Endothelial cell of umbilical vein (primary cell): Measurements from ENCODE around the gene IL3RA. TPM values are rescaled to one million over a fixed set of nuclear protein-coding genes. Genes with fewer than 3 reads are reported as not detected.

ENCODE experiments used
- Bru-seq: library from RNA; stranded (reverse); fragments of 400-500 nt; gene quantifications from one replicate; lab custom pipeline; 2021; lab: Mats Ljungman, UMichigan
- BruChase-seq, 2 experiments: library from RNA; stranded (reverse); fragments of 400-500 nt; gene quantifications; one replicate each; lab custom pipeline; 2021; lab: Mats Ljungman, UMichigan
- BruUV-seq: library from RNA; stranded (reverse); fragments of 400-500 nt; replicated peaks from 2 replicates; lab custom pipeline; 2021; lab: Mats Ljungman, UMichigan
- CTCF ChIA-PET: fragments of 300-600, 350-600 bp; sonication (Branson Sonifier 250); formaldehyde crosslinking; loops from one replicate; lab custom pipeline; 2021; ENCODE audit warnings: antibody characterized with exemption, inconsistent platforms; lab: Charles Lee
- POLR2A ChIA-PET: fragments of 300-600, 350-600 bp; sonication (Branson Sonifier 250); formaldehyde crosslinking; loops from one replicate; lab custom pipeline; 2021; ENCODE audit warnings: antibody characterized with exemption, inconsistent platforms; lab: Charles Lee
- DNase-seq: peaks from one replicate; pipeline ENCODE4 v3.0.0-alpha.2; 2011; ENCODE audit warnings: low read depth, low spot score
- FAIRE-seq: peaks from 2 replicates; lab custom pipeline; 2011; peaks lifted over from hg19 to GRCh38; lab: Jason Lieb, UNC
- H2AFZ ChIP-seq: 2 replicates; pipeline ENCODE4 v1.6.0; 2012; ENCODE audit warnings: low read depth, low read length, control low read depth, inconsistent platforms
- H3K27ac ChIP-seq: 2 replicates; pipeline ENCODE4 v1.5.1; 2011; ENCODE audit warnings: low read depth, mild to moderate bottlenecking, control low read depth, low read length, moderate library complexity; ENCODE audit not compliant: insufficient read depth
- H3K27me3 ChIP-seq, 2 experiments: 2 replicates each; pipeline versions ENCODE4 v1.6.0 to v1.6.1; 2011; ENCODE audit warnings: low read length in 2 of 2, mixed read lengths in 1 of 2; ENCODE audit not compliant: control insufficient read depth in 2 of 2, insufficient read depth in 2 of 2
- H3K36me3 ChIP-seq, 2 experiments: 2 replicates in 1 of 2; 3 replicates in 1 of 2; pipeline ENCODE4 v1.5.1; 2011; ENCODE audit warnings: low read length in 2 of 2, mild to moderate bottlenecking in 1 of 2, moderate library complexity in 1 of 2; ENCODE audit not compliant: control insufficient read depth in 2 of 2, insufficient read depth in 2 of 2; ENCODE audit errors: extremely low read depth in 1 of 2
- H3K4me1 ChIP-seq: 3 replicates; pipeline ENCODE4 v1.5.1; 2011; ENCODE audit warnings: mild to moderate bottlenecking, low read length; ENCODE audit not compliant: control insufficient read depth, insufficient read depth; ENCODE audit errors: extremely low read depth
- H3K4me2 ChIP-seq: 2 replicates; pipeline ENCODE4 v1.6.1; 2011; ENCODE audit warnings: low read length, control low read depth, mixed read lengths; ENCODE audit not compliant: insufficient read depth
- H3K4me3 ChIP-seq, 3 experiments: fragments of 200-600 bp in 1 of 3; sonication (generic), shearing (Covaris generic) in 1 of 3; replicated peaks in 1 of 3; 2 replicates each; pipeline ENCODE4 v1.5.1; 2011 to 2016; ENCODE audit warnings: control low read depth in 3 of 3, low read length in 3 of 3, mild to moderate bottlenecking in 2 of 3, inconsistent platforms in 1 of 3, low read depth in 1 of 3, moderate library complexity in 1 of 3; ENCODE audit not compliant: insufficient read depth in 1 of 3
- H3K79me2 ChIP-seq: 2 replicates; pipeline ENCODE4 v1.6.0; 2012; ENCODE audit warnings: low read length, inconsistent platforms; ENCODE audit not compliant: control insufficient read depth, insufficient read depth
- H3K9ac ChIP-seq: replicated peaks from 2 replicates; pipeline ENCODE3; 2011; ENCODE audit warnings: low read length, control low read depth; ENCODE audit not compliant: insufficient read depth; ENCODE audit errors: extremely low read depth
- H3K9me1 ChIP-seq: replicated peaks from 3 replicates; pipeline ENCODE4 v1.6.0; 2011; ENCODE audit warnings: mild to moderate bottlenecking, low read length; ENCODE audit not compliant: control insufficient read depth, insufficient read depth; ENCODE audit errors: extremely low read depth
- H3K9me3 ChIP-seq: replicated peaks from 2 replicates; pipeline ENCODE4 v1.5.1; 2012; ENCODE audit warnings: low read length, inconsistent platforms; ENCODE audit not compliant: control insufficient read depth, insufficient read depth
- H4K20me1 ChIP-seq: replicated peaks from 2 replicates; pipeline ENCODE3; 2011; ENCODE audit warnings: mild to moderate bottlenecking, low read length; ENCODE audit not compliant: control insufficient read depth, insufficient read depth; ENCODE audit errors: extremely low read depth
- CTCF ChIP-seq, 2 donors: IDR thresholded peaks; 1 replicate in 1 of 2; 2 replicates in 1 of 2; pipeline ENCODE4 v1.5.1; 2011; ENCODE audit warnings: low read length in 2 of 2, mild to moderate bottlenecking in 2 of 2, moderate library complexity in 2 of 2, control low read depth in 1 of 2, inconsistent platforms in 1 of 2, low read depth in 1 of 2; ENCODE audit not compliant: insufficient read depth in 1 of 2; ENCODE audit errors: extremely low read depth in 1 of 2
- EZH2 ChIP-seq: IDR thresholded peaks from 2 replicates; pipeline ENCODE4 v1.6.1; 2012; ENCODE audit warnings: borderline replicate concordance, low read depth, mild to moderate bottlenecking, moderate library complexity, low read length, inconsistent platforms; ENCODE audit not compliant: severe bottlenecking
- FOS ChIP-seq: IDR thresholded peaks from 2 replicates; pipeline ENCODE4 v1.6.1; 2011; ENCODE audit warnings: mild to moderate bottlenecking, low read length, moderate library complexity, borderline replicate concordance; ENCODE audit not compliant: insufficient read depth
- GATA2 ChIP-seq: IDR thresholded peaks from 2 replicates; pipeline ENCODE4 v1.7.0; 2011; ENCODE audit warnings: low read depth, mild to moderate bottlenecking, moderate library complexity, mixed read lengths, low read length; ENCODE audit not compliant: insufficient read length, insufficient read depth
- JUN ChIP-seq: IDR thresholded peaks from 2 replicates; pipeline ENCODE4 v1.6.1; 2011; ENCODE audit warnings: borderline replicate concordance, low read depth; ENCODE audit not compliant: insufficient read length, insufficient read depth
- MAX ChIP-seq: IDR thresholded peaks from 2 replicates; pipeline ENCODE4 v1.6.1; 2011; ENCODE audit not compliant: insufficient read depth, insufficient read length
- MYC ChIP-seq: IDR thresholded peaks from one replicate; pipeline ENCODE4 v1.6.1; 2011; ENCODE audit warnings: mild to moderate bottlenecking, low read depth, low read length
- POLR2A ChIP-seq: IDR thresholded peaks from 2 replicates; pipeline ENCODE4 v1.6.1; 2012; ENCODE audit warnings: low read depth, mild to moderate bottlenecking, control low read depth, low read length
- POLR2AphosphoS5 ChIP-seq: IDR thresholded peaks from 2 replicates; pipeline ENCODE4 v1.6.1; 2012; ENCODE audit warnings: low read depth, mild to moderate bottlenecking, control low read depth, low read length, moderate library complexity; ENCODE audit not compliant: insufficient read depth
- dilution Hi-C: fragments of 300-500 bp; cut with MboI; formaldehyde crosslinking; loops from one replicate; pipeline ENCODE4 v1.15.0; 2019; ENCODE audit warnings: low sequenced_read_pairs; ENCODE audit not compliant: extremely low pct_ligation_motif_present
- intact Hi-C: fragments of 100-400 bp; cut with micrococcal nuclease; formaldehyde crosslinking; loops from one replicate; pipeline ENCODE4 v1.10.0; 2022
- long read RNA-seq: library from polyadenylated mRNA; stranded (forward); transcript quantifications from one replicate; pipeline ENCODE4 v2.0.0, GENCODE V29; 2021
- polyA minus RNA-seq, 3 experiments: library from RNA; depleted of rRNA, polyadenylated mRNA; stranded (reverse); fragments of >200 nt; gene quantifications; 1 replicate in 1 of 3; 2 replicates in 2 of 3; pipeline ENCODE4 v1.2.3, GENCODE V29; 2011
- polyA plus RNA-seq, 4 experiments: library from polyadenylated mRNA; depleted of rRNA in 3 of 4; stranded (reverse) in 3 of 4; unstranded in 1 of 4; fragments of >200 nt; gene quantifications; 2 replicates each; pipeline versions ENCODE4 v1.2.1 to v1.2.3, GENCODE V29; 2011 to 2012; ENCODE audit warnings: missing spikeins in 1 of 4
- total RNA-seq: library from RNA; stranded (reverse); gene quantifications from 2 replicates; pipeline ENCODE4 v1.2.3, GENCODE V29; 2021

The IL3RA gene
- total RNA-seq (21.2 and 28.9 TPM in 2 replicates), polyA plus RNA-seq (34.5 and 35.1 TPM in 2 replicates), polyA minus RNA-seq (36.2 and 49.4 TPM in 2 replicates), Bru-seq, nascent RNA (percentile 36 among the genes with signal in this experiment), BruChase-seq, experiment 1, labeled RNA remaining after a 6-hour chase (percentile 39 among the genes with signal in this experiment), BruChase-seq, experiment 2, labeled RNA remaining after a 2-hour chase (percentile 41 among the genes with signal in this experiment)
- 20.6 and 24.1 TPM in 2 replicates for polyA plus RNA-seq (2011; cell fraction: cytosol; rRNA removed)
- 16.2 and 20.9 TPM in 2 replicates for polyA plus RNA-seq (2011; cell fraction: nucleus; rRNA removed)
- 2.1 and 2.3 TPM in 2 replicates for polyA plus RNA-seq (2012)
- polyA minus RNA-seq (2011; cell fraction: cytosol; rRNA and poly(A)+ RNA removed) = not detected
- 11.4 and 11.6 TPM in 2 replicates for polyA minus RNA-seq (2011; cell fraction: nucleus; rRNA and poly(A)+ RNA removed)
- long read RNA-seq, transcript IL3RA-201 (12 exons, 1,706 nt) = major isoform, 48 of 121 reads
- long read RNA-seq, partial matches to known transcripts = 39 of 121 reads
- long read RNA-seq, other reads (novel, unspliced or antisense) = 33 of 121 reads

- no peaks in the 10 kb centered on the region for H3K79me2 ChIP-seq
- TF ChIP-seq CTCF (IDR thresholded peaks at IDR 0.05; ENCODE audit: extremely low read depth in 1 of 2, insufficient read depth in 1 of 2, low read depth in 1 of 2, low read length in 2 of 2) (no peak), FOS (no peak), MYC (no peak), JUN (no peak), POLR2A (no peak), POLR2AphosphoS5 (no peak), MAX (no peak), GATA2 (no peak), EZH2 (no peak)
- H3K9me3 ChIP-seq = no peaks in the 10 kb centered on the region
- CTCF ChIA-PET = no interaction called here
- H3K4me2 ChIP-seq = peak within 1 kb of the TSS; percentile 82
- no peaks in the 10 kb centered on the region for H3K9me1 ChIP-seq
- dilution Hi-C loops = no loop called here
- BruUV-seq = no TSS peak
- peak within 1 kb of the TSS; percentile 57 for H3K9ac ChIP-seq
- DNase-seq (peak; percentile 63), FAIRE-seq (no peak)
- H3K27me3 ChIP-seq = no peaks in the 10 kb centered on the region
- POLR2A ChIA-PET = no interaction called here
- no peaks in the 10 kb centered on the region for H4K20me1 ChIP-seq
- H3K27ac ChIP-seq = no peak within 1 kb of the TSS
- no peaks in the 10 kb centered on the region for H3K36me3 ChIP-seq
- H3K4me3 ChIP-seq = peak within 1 kb of the TSS; percentile 38 to 87 (median 65)
- intact Hi-C loops = no loop called here
- H2AFZ ChIP-seq = peak within 1 kb of the TSS; percentile 75
- peaks cover 14% of the 10 kb centered on the region for H3K4me1 ChIP-seq
These were observed at the start of gene IL3RA for GRCh38 chrX:1336331-1336943. TSS of gene IL3RA (plus strand) at chrX:1336785. CDS start at chrX:1341766, 4,981 bp downstream.
